ENCODE data around the gene MYPN.
"Not testable (repeated sequence)": the region's sequence is repeated elsewhere in the genome, so short reads cannot be mapped to it uniquely, and the experiment has no call there.

The MYPN gene

GRCh38 chr10:68151453-68151852 is 42.2 kb downstream of the MYPN start:
- TF ChIP-seq CTCF (IDR thresholded peaks at IDR 0.05), result no peak
- no peak overlapping the region for H3K27ac Mint-ChIP-seq
- H3K4me3 Mint-ChIP-seq, result no peak overlapping the region
- DNase-seq, result no peak
- no peaks in the 10 kb centered on the region for H3K9me3 Mint-ChIP-seq
- peaks cover 11% of the 10 kb centered on the region for H3K4me1 Mint-ChIP-seq
- peaks cover 3% of the 10 kb centered on the region for H3K27me3 Mint-ChIP-seq (ENCODE audit: low read depth, poor library complexity)
- H3K36me3 Mint-ChIP-seq (ENCODE audit: low read depth), result no peaks in the 10 kb centered on the region

- H3K27me3 Mint-ChIP-seq (ENCODE audit: low read depth, poor library complexity), result no peaks in the 10 kb centered on the region
- TF ChIP-seq CTCF (IDR thresholded peaks at IDR 0.05), result no peak
Measured at GRCh38 chr10:68153473-68154210, 44.4 kb downstream of the MYPN start.

GRCh38 chr10:68154211-68154497 is 44.9 kb downstream of the MYPN start:
- Mint-ChIP-seq H3K36me3 (ENCODE audit: low read depth) (no peaks in the 10 kb centered on the region), H3K9me3 (no peaks in the 10 kb centered on the region), H3K4me1 (peaks cover 26% of the 10 kb centered on the region), H3K27ac (peak overlapping the region; percentile 69), H3K27me3 (ENCODE audit: low read depth, poor library complexity) (no peaks in the 10 kb centered on the region), H3K4me3 (no peak overlapping the region)
- no peak for TF ChIP-seq CTCF (IDR thresholded peaks at IDR 0.05)
- DNase-seq, result peak; percentile 7

More at GRCh38 chr10:68153473-68154210, 44.4 kb downstream of the MYPN start:
- no peaks in the 10 kb centered on the region for H3K36me3 Mint-ChIP-seq (ENCODE audit: low read depth)
- H3K27ac Mint-ChIP-seq, result peak overlapping the region; percentile 69
- H3K4me1 Mint-ChIP-seq, result peaks cover 26% of the 10 kb centered on the region
- no peak for DNase-seq
- H3K9me3 Mint-ChIP-seq, result no peaks in the 10 kb centered on the region
- no peak overlapping the region for H3K4me3 Mint-ChIP-seq

- no peak for TF ChIP-seq CTCF (IDR thresholded peaks at IDR 0.05)
- Mint-ChIP-seq H3K36me3 (ENCODE audit: low read depth) (no peaks in the 10 kb centered on the region), H3K4me3 (no peak overlapping the region), H3K27me3 (ENCODE audit: low read depth, poor library complexity) (no peaks in the 10 kb centered on the region), H3K27ac (no peak overlapping the region), H3K9me3 (no peaks in the 10 kb centered on the region), H3K4me1 (peaks cover 26% of the 10 kb centered on the region)
- no peak for DNase-seq
Measured at GRCh38 chr10:68155615-68156210, 46.4 kb downstream of the MYPN start.

GRCh38 chr10:68156373-68157185 is 47.3 kb downstream of the MYPN start:
- no peak overlapping the region for H3K4me3 Mint-ChIP-seq
- H3K9me3 Mint-ChIP-seq, result no peaks in the 10 kb centered on the region
- no peak overlapping the region for H3K27ac Mint-ChIP-seq
- H3K36me3 Mint-ChIP-seq (ENCODE audit: low read depth), result no peaks in the 10 kb centered on the region
- TF ChIP-seq CTCF (IDR thresholded peaks at IDR 0.05), result peak; percentile 59
- DNase-seq, result peak; percentile 45
- peaks cover 26% of the 10 kb centered on the region for H3K4me1 Mint-ChIP-seq
- no peaks in the 10 kb centered on the region for H3K27me3 Mint-ChIP-seq (ENCODE audit: low read depth, poor library complexity)

- not testable (repeated sequence) for H3K27me3 Mint-ChIP-seq (ENCODE audit: low read depth, poor library complexity); H3K36me3 Mint-ChIP-seq (ENCODE audit: low read depth); H3K27ac Mint-ChIP-seq; H3K9me3 Mint-ChIP-seq; H3K4me3 Mint-ChIP-seq
- peak; percentile 15 for DNase-seq
- H3K4me1 Mint-ChIP-seq, result peaks cover 26% of the 10 kb centered on the region
Measured at GRCh38 chr10:68157522-68157921, 48.2 kb downstream of the MYPN start.

All from nephron progenitor cell (in vitro differentiated cells).